Mesenteric fat pad (tissue), 1 donor: ENCODE data around the gene ABCB9. TPM values are rescaled to one million over a fixed set of nuclear protein-coding genes. Genes with fewer than 3 reads are reported as not detected.
"Not testable (repeated sequence)": the region's sequence is repeated elsewhere in the genome, so short reads cannot be mapped to it uniquely, and the experiment has no call there.

Experiments used
- DNase-seq: peaks from one replicate; pipeline ENCODE4 v3.0.0-alpha.2; 2020; ENCODE audit warnings: low spot score
- long read RNA-seq: library from polyadenylated mRNA; unstranded; transcript quantifications from one replicate; pipeline ENCODE4 v2.0.0, GENCODE V29; 2020
- total RNA-seq: library from RNA; stranded (reverse); fragmentation: NEBNext Ultra II Directional; extraction: Animal tissue kit (Norgen Biotek cat#: 25700); gene quantifications from one replicate; pipeline ENCODE4 v1.2.1, GENCODE V29; 2021
- donor health status: DM: yes; HTN: yes; CAD: no.

Gene ABCB9
- total RNA-seq, result 2.2 TPM
- long read RNA-seq, partial matches to known transcripts, result 2 of 5 reads
- long read RNA-seq, other reads (novel, unspliced or antisense), result 3 of 5 reads

- peak; percentile 97 for DNase-seq
Measured at GRCh38 chr12:122965851-122966742, at the start of gene ABCB9. TSS of gene ABCB9 (minus strand) at chr12:122966463. CDS start at chr12:122960235, 6,228 bp downstream.

- not testable (repeated sequence) for DNase-seq
Measured at GRCh38 chr12:123014473-123014872, 48.2 kb upstream of the ABCB9 start.

GRCh38 chr12:123013185-123014095 lies 47.2 kb upstream of the ABCB9 start:
- no peak for DNase-seq

- DNase-seq, result no peak
Measured at GRCh38 chr12:123011701-123012100, 45.4 kb upstream of the ABCB9 start.

- DNase-seq, result no peak
Measured at GRCh38 chr12:123010681-123011080, 44.4 kb upstream of the ABCB9 start.

- no peak for DNase-seq
Measured at GRCh38 chr12:123010110-123010509, 43.8 kb upstream of the ABCB9 start.

- no peak for DNase-seq
Measured at GRCh38 chr12:123006977-123007376, 40.7 kb upstream of the ABCB9 start.

- DNase-seq, result no peak
Measured at GRCh38 chr12:123005081-123005626, 38.9 kb upstream of the ABCB9 start.

- DNase-seq, result no peak
Measured at GRCh38 chr12:123004287-123004686, 38.0 kb upstream of the ABCB9 start.

- DNase-seq, result no peak
Measured at GRCh38 chr12:123003257-123003656, 37.0 kb upstream of the ABCB9 start.

GRCh38 chr12:123001464-123001863 lies 35.2 kb upstream of the ABCB9 start:
- DNase-seq, result no peak

GRCh38 chr12:123000578-123000977 lies 34.3 kb upstream of the ABCB9 start:
- DNase-seq, result no peak

GRCh38 chr12:122999986-123000420 lies 33.7 kb upstream of the ABCB9 start:
- DNase-seq, result no peak

GRCh38 chr12:122999196-122999946 lies 33.1 kb upstream of the ABCB9 start:
- no peak for DNase-seq

- no peak for DNase-seq
Measured at GRCh38 chr12:122998316-122998715, 32.1 kb upstream of the ABCB9 start.

GRCh38 chr12:122997343-122998250 lies 31.3 kb upstream of the ABCB9 start:
- no peak for DNase-seq

- DNase-seq, result no peak
Measured at GRCh38 chr12:122996621-122997342, 30.5 kb upstream of the ABCB9 start.

GRCh38 chr12:122996188-122996601 lies 29.9 kb upstream of the ABCB9 start:
- no peak for DNase-seq
